Breast epithelium (tissue), 4 donors: ENCODE results near the gene MRGPRD. TPM values are rescaled to one million over a fixed set of nuclear protein-coding genes. Genes with fewer than 3 reads are reported as not detected.

Experiments
- DNase-seq, 2 donors: peaks; one replicate each; pipeline ENCODE4 v3.0.0-alpha.2; 2019; ENCODE audit warnings: low spot score in 2 of 2
- H3K27ac ChIP-seq, 2 donors: fragments of 200-600 bp; sonication (generic) in 1 of 2; one replicate each; pipeline ENCODE4 v1.5.1; 2016 to 2019; ENCODE audit warnings: mild to moderate bottlenecking in 1 of 2
- H3K27me3 ChIP-seq, 2 donors: fragments of 200-600 bp; sonication (generic) in 1 of 2; one replicate each; pipeline versions ENCODE4 v1.5.1 to v1.6.0; 2017 to 2019; ENCODE audit warnings: control low read depth in 1 of 2, mild to moderate bottlenecking in 1 of 2
- H3K36me3 ChIP-seq: fragments of 200-600 bp; one replicate; pipeline ENCODE4 v1.5.1; 2019
- H3K4me1 ChIP-seq, 2 donors: fragments of 200-600 bp; sonication (generic); one replicate each; pipeline ENCODE4 v1.5.1; 2016 to 2019; ENCODE audit warnings: control low read depth in 1 of 2
- H3K4me3 ChIP-seq, 3 donors: fragments of 200-600 bp; sonication (generic); 1 replicate in 2 of 3; 2 replicates in 1 of 3; pipeline ENCODE4 v1.5.1; 2016 to 2019; ENCODE audit warnings: mild to moderate bottlenecking in 3 of 3, moderate library complexity in 2 of 3
- H3K9me3 ChIP-seq, 2 donors: fragments of 200-600 bp; sonication (generic) in 1 of 2; one replicate each; pipeline ENCODE4 v1.5.1; 2016 to 2019; ENCODE audit warnings: control low read depth in 1 of 2
- CTCF ChIP-seq, 3 donors: fragments of 450-650 bp; IDR thresholded peaks; one replicate each; pipeline ENCODE4 v1.5.1; 2016 to 2017; ENCODE audit warnings: antibody characterized with exemption in 3 of 3, mild to moderate bottlenecking in 3 of 3, moderate library complexity in 3 of 3
- POLR2A ChIP-seq: fragments of 450-650 bp; IDR thresholded peaks from one replicate; pipeline ENCODE4 v1.6.1; 2016; ENCODE audit warnings: antibody characterized with exemption, mild to moderate bottlenecking, moderate library complexity
- POLR2AphosphoS5 ChIP-seq, 3 donors: sonication (generic); formaldehyde crosslinking; IDR thresholded peaks; one replicate each; pipeline ENCODE4 v1.6.1; 2017; ENCODE audit warnings: antibody characterized with exemption in 3 of 3
- intact Hi-C: fragments of 100-400 bp; cut with DNase I; formaldehyde crosslinking; loops from one replicate; pipeline ENCODE4 v1.15.1; 2023; ENCODE audit warnings: low total_unique reads
- total RNA-seq, 3 donors: library from RNA; depleted of rRNA; stranded (reverse); fragments of >200 nt; gene quantifications; one replicate each; pipeline ENCODE4 v1.1.0, GENCODE V29; 2016

MRGPRD gene
- total RNA-seq, 3 donors from 2014 or later, result not detected

- H3K27ac ChIP-seq, result no peak overlapping the region
- peak in 1 of 2 donors; percentile 9 for DNase-seq
- TF ChIP-seq POLR2A (no peak), POLR2AphosphoS5 (IDR thresholded peaks at IDR 0.05) (no peak), CTCF (IDR thresholded peaks at IDR 0.05) (no peak)
- H3K4me1 ChIP-seq, result no peaks in the 10 kb centered on the region
- H3K36me3 ChIP-seq, result no peaks in the 10 kb centered on the region
- no peaks in the 10 kb centered on the region for H3K27me3 ChIP-seq
- H3K4me3 ChIP-seq, result no peak overlapping the region
- intact Hi-C loops, result no loop called here
- no peaks in the 10 kb centered on the region for H3K9me3 ChIP-seq
These were observed 7.6 kb downstream of the MRGPRD start for GRCh38 chr11:68973219-68973618.

DNA sequence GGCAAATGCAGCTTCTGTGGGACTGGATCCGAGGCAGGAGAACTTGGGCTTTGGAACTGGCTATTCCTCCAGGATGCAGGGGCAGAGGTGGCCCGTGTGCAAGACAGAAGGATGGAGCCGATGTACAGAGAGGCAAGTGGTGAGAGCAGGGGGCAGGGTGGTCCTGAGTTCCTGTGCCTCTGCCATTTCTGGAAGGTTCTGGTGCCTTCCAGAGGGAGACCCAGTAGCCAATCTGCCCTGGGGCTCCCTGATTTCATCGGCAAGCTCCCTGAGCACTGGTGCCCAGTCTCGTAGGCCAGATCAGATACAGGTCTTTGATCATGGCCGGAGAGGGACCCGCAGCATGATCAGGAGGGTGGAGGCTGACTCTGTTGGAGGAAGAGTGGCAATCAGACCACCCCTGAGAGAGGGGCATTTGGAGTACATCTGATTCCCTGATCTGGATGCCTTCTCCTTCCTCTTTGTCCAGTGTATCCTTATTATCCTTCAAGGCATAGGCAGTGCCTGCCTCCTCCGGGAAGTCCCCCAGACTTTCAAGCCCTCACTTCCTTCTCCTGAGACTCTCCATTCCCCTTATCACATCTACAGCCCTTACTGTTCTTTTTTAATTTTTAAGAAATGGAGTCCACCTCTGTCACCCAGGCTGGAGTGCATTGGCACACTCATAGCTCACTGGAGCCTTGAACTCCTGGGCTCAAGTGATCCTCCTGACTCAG lies 9.7 kb downstream of the MRGPRD start:
- Histone ChIP-seq H3K4me1 (no peaks in the 10 kb centered on the region), H3K27me3 (no peaks in the 10 kb centered on the region), H3K36me3 (no peaks in the 10 kb centered on the region), H3K27ac (no peak overlapping the region), H3K9me3 (no peaks in the 10 kb centered on the region), H3K4me3 (no peak overlapping the region)
- peak in 1 of 2 donors; percentile 22 for DNase-seq
- TF ChIP-seq CTCF (IDR thresholded peaks at IDR 0.05) (no peak), POLR2A (no peak), POLR2AphosphoS5 (IDR thresholded peaks at IDR 0.05) (no peak)
- intact Hi-C loops, result no loop called here

DNA sequence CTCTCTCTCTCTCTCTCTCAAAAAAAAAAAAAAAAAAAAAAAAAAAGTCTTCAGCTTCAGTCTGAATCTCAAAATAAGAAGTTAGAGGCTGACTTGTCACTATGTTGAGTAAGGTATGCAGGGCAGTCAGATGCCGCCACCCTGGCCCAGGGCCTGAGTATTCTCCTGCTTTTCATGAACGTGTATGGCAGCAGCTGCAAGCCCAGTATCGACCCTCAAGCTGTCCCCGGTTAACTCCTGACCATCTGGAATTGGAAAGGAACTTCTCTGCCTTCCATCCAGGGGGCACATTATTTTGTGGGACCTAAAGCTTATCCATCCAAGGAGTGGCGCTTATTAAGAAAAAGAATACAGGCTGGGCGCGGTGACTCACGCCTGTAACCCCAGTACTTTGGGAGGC lies 11.4 kb downstream of the MRGPRD start:
- no peak for DNase-seq
- Histone ChIP-seq H3K4me1 (no peaks in the 10 kb centered on the region), H3K9me3 (no peaks in the 10 kb centered on the region), H3K36me3 (no peaks in the 10 kb centered on the region), H3K27me3 (no peaks in the 10 kb centered on the region), H3K27ac (no peak overlapping the region), H3K4me3 (no peak overlapping the region)
- intact Hi-C loops, result no loop called here
- TF ChIP-seq CTCF (IDR thresholded peaks at IDR 0.05) (no peak), POLR2A (no peak), POLR2AphosphoS5 (IDR thresholded peaks at IDR 0.05) (no peak)

GRCh38 chr11:68968306-68969250 lies 12.2 kb downstream of the MRGPRD start:
- Histone ChIP-seq H3K36me3 (no peaks in the 10 kb centered on the region), H3K27me3 (no peaks in the 10 kb centered on the region), H3K27ac (no peak overlapping the region), H3K9me3 (no peaks in the 10 kb centered on the region), H3K4me3 (no peak overlapping the region), H3K4me1 (no peaks in the 10 kb centered on the region)
- DNase-seq, result peak in 1 of 2 donors; percentile 30
- no peak for TF ChIP-seq POLR2AphosphoS5 (IDR thresholded peaks at IDR 0.05)
- no peak for TF ChIP-seq CTCF (IDR thresholded peaks at IDR 0.05)
- TF ChIP-seq POLR2A, result no peak
- intact Hi-C loops, result no loop called here
